Astrocyte (in vitro differentiated cells and primary cell): Measurements from ENCODE around the gene RBM20.

ENCODE experiments used
- CTCF ChIP-seq: IDR thresholded peaks from 2 replicates; pipeline ENCODE4 v1.5.1; 2011; ENCODE audit warnings: low read depth, mild to moderate bottlenecking, inconsistent platforms, low read length, moderate library complexity; ENCODE audit not compliant: insufficient read depth
- EZH2 ChIP-seq: IDR thresholded peaks from 2 replicates; pipeline ENCODE4 v1.6.1; 2012; ENCODE audit warnings: mild to moderate bottlenecking, low read length, inconsistent platforms; ENCODE audit not compliant: insufficient read depth

DNA sequence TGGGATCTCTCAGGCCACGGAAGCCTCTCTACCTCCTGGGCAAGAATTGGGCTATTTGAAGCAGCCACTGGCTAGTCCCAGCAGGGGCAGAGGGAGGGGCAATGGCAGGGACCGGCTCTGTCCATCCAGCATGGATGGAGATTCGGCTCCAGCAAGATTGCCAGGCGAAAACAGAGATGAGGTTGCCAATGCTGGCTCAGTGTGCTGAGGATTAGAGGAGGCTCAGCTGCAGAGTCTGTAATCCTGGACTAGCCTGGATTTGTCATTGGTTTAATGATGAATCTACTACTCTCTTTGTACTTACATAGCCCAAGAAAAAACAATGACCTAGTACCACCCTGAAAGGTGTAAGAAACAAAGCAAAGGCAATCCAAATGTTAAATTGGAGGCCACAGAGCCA is 115.4 kb downstream of the RBM20 start:
- TF ChIP-seq CTCF (no peak), EZH2 (no peak)
